ENCODE results near the gene SFXN3. TPM values are rescaled to one million over a fixed set of nuclear protein-coding genes. Genes with fewer than 3 reads are reported as not detected.

SFXN3 gene
- total and polyA plus RNA-seq, 5 donors from 2014 or later = 17.7 to 70.4 (median 20.4) TPM

GRCh38 chr10:100986952-100987684, 43.9 kb upstream of the SFXN3 start, which contains the start of the genes MRPL43 and TWNK:
Gene MRPL43 (minus strand): TSS chr10:100987497. CDS start chr10:100987443, 54 bp downstream.
Gene TWNK (plus strand): TSS chr10:100987543. CDS start chr10:100988211, 668 bp downstream.
- peak; percentile 93 to 94 for ATAC-seq (ENCODE audit: low read depth in 2 of 2)
- H3K27ac Mint-ChIP-seq = peak within 1 kb of the TSS; percentile 57 to 92 (median 79)

GRCh38 chr10:100987685-100988049, 43.4 kb upstream of the SFXN3 start:
- peaks cover 27% of the 10 kb centered on the region for H3K4me1 ChIP-seq (ENCODE audit: control insufficient read depth, insufficient read depth, low read length, poor library complexity, severe bottlenecking)
- ATAC-seq (ENCODE audit: low read depth in 2 of 2) = no peak
- no peaks in the 10 kb centered on the region for H3K27me3 ChIP-seq (ENCODE audit: control insufficient read depth, insufficient read depth, low read length)
- Mint-ChIP-seq H3K9me3 (no peaks in the 10 kb centered on the region), H3K27ac (peak overlapping the region; percentile 57 to 92 (median 79)), H3K4me3 (peak overlapping the region; percentile 96 to 99 (median 98)), H3K27me3 (no peaks in the 10 kb centered on the region), H3K4me1 (peaks cover 0 to 67% (median 36%) of the 10 kb centered on the region in 4 donors), H3K36me3 (peaks cover 21% of the 10 kb centered on the region)
- peak in 1 of 3 donors; percentile 18 for DNase-seq
- H3K4me3 ChIP-seq (ENCODE audit: low read depth, low read length) = peak overlapping the region; percentile 82
- H3K27ac ChIP-seq (ENCODE audit: insufficient read depth, low read length, poor library complexity, severe bottlenecking) = peak overlapping the region; percentile 76
- H3K36me3 ChIP-seq (ENCODE audit: control insufficient read depth, insufficient read depth, low read length) = peaks cover 26% of the 10 kb centered on the region
- no peaks in the 10 kb centered on the region for H3K9me3 ChIP-seq (ENCODE audit: control insufficient read depth in 2 of 2, low read length in 2 of 2)

More at GRCh38 chr10:100986952-100987684, 43.9 kb upstream of the SFXN3 start, which contains the start of the genes MRPL43 and TWNK:
- Histone ChIP-seq H3K27ac (ENCODE audit: insufficient read depth, low read length, poor library complexity, severe bottlenecking) (peak within 1 kb of the TSS; percentile 76), H3K9me3 (ENCODE audit: control insufficient read depth in 2 of 2, low read length in 2 of 2) (no peaks in the 10 kb centered on the region), H3K27me3 (ENCODE audit: control insufficient read depth, insufficient read depth, low read length) (no peaks in the 10 kb centered on the region), H3K36me3 (ENCODE audit: control insufficient read depth, insufficient read depth, low read length) (peaks cover 26% of the 10 kb centered on the region), H3K4me1 (ENCODE audit: control insufficient read depth, insufficient read depth, low read length, poor library complexity, severe bottlenecking) (peaks cover 27% of the 10 kb centered on the region), H3K4me3 (ENCODE audit: low read depth, low read length) (peak within 1 kb of the TSS; percentile 82)
- peaks cover 0 to 69% (median 36%) of the 10 kb centered on the region in 4 donors for H3K4me1 Mint-ChIP-seq
- peaks cover 26% of the 10 kb centered on the region for H3K36me3 Mint-ChIP-seq
- H3K9me3 Mint-ChIP-seq = no peaks in the 10 kb centered on the region
- DNase-seq = peak; percentile 78 to 90 (median 87)
- H3K27me3 Mint-ChIP-seq = no peaks in the 10 kb centered on the region
- H3K4me3 Mint-ChIP-seq = peak within 1 kb of the TSS; percentile 96 to 99 (median 98)

- Histone ChIP-seq H3K27ac (ENCODE audit: insufficient read depth, low read length, poor library complexity, severe bottlenecking) (no peak overlapping the region), H3K4me3 (ENCODE audit: low read depth, low read length) (peak overlapping the region; percentile 82), H3K9me3 (ENCODE audit: control insufficient read depth in 2 of 2, low read length in 2 of 2) (no peaks in the 10 kb centered on the region), H3K4me1 (ENCODE audit: control insufficient read depth, insufficient read depth, low read length, poor library complexity, severe bottlenecking) (peaks cover 27% of the 10 kb centered on the region), H3K36me3 (ENCODE audit: control insufficient read depth, insufficient read depth, low read length) (peaks cover 25% of the 10 kb centered on the region), H3K27me3 (ENCODE audit: control insufficient read depth, insufficient read depth, low read length) (no peaks in the 10 kb centered on the region)
- Mint-ChIP-seq H3K36me3 (peaks cover 17% of the 10 kb centered on the region), H3K4me3 (peak overlapping the region; percentile 96 to 99 (median 98)), H3K4me1 (peaks cover 0 to 65% (median 35%) of the 10 kb centered on the region in 4 donors), H3K9me3 (no peaks in the 10 kb centered on the region), H3K27me3 (no peaks in the 10 kb centered on the region), H3K27ac (peak overlapping the region; percentile 57 to 92 (median 79))
- DNase-seq (no peak), ATAC-seq (ENCODE audit: low read depth in 2 of 2) (no peak)
These were observed 42.9 kb upstream of the SFXN3 start for GRCh38 chr10:100988166-100988565.

GRCh38 chr10:100989088-100989487, 41.9 kb upstream of the SFXN3 start:
- H3K36me3 ChIP-seq (ENCODE audit: control insufficient read depth, insufficient read depth, low read length) = peaks cover 24% of the 10 kb centered on the region
- no peak for ATAC-seq (ENCODE audit: low read depth in 2 of 2)
- H3K27me3 ChIP-seq (ENCODE audit: control insufficient read depth, insufficient read depth, low read length) = no peaks in the 10 kb centered on the region
- H3K9me3 Mint-ChIP-seq = no peaks in the 10 kb centered on the region
- no peak for DNase-seq
- peaks cover 17% of the 10 kb centered on the region for H3K36me3 Mint-ChIP-seq
- H3K27ac ChIP-seq (ENCODE audit: insufficient read depth, low read length, poor library complexity, severe bottlenecking) = no peak overlapping the region
- no peaks in the 10 kb centered on the region for H3K27me3 Mint-ChIP-seq
- no peak overlapping the region for H3K4me3 ChIP-seq (ENCODE audit: low read depth, low read length)
- peaks cover 27% of the 10 kb centered on the region for H3K4me1 ChIP-seq (ENCODE audit: control insufficient read depth, insufficient read depth, low read length, poor library complexity, severe bottlenecking)
- peak overlapping the region in 2 of 4 donors; percentile 32 to 43 for H3K4me3 Mint-ChIP-seq
- H3K27ac Mint-ChIP-seq = no peak overlapping the region
- H3K9me3 ChIP-seq (ENCODE audit: control insufficient read depth in 2 of 2, low read length in 2 of 2) = no peaks in the 10 kb centered on the region
- H3K4me1 Mint-ChIP-seq = peaks cover 0 to 63% (median 34%) of the 10 kb centered on the region in 4 donors

GRCh38 chr10:100993986-100994708, 36.9 kb upstream of the SFXN3 start:
- Mint-ChIP-seq H3K27ac (peak overlapping the region; percentile 75 to 89 (median 86)), H3K4me3 (peak overlapping the region in 2 of 4 donors; percentile 90 to 96), H3K36me3 (peaks cover 21% of the 10 kb centered on the region), H3K9me3 (no peaks in the 10 kb centered on the region), H3K4me1 (peaks cover 5 to 44% (median 25%) of the 10 kb centered on the region in 4 donors), H3K27me3 (no peaks in the 10 kb centered on the region)
- Histone ChIP-seq H3K27me3 (ENCODE audit: control insufficient read depth, insufficient read depth, low read length) (no peaks in the 10 kb centered on the region), H3K27ac (ENCODE audit: insufficient read depth, low read length, poor library complexity, severe bottlenecking) (no peak overlapping the region), H3K4me3 (ENCODE audit: low read depth, low read length) (no peak overlapping the region), H3K4me1 (ENCODE audit: control insufficient read depth, insufficient read depth, low read length, poor library complexity, severe bottlenecking) (peaks cover 32% of the 10 kb centered on the region), H3K9me3 (ENCODE audit: control insufficient read depth in 2 of 2, low read length in 2 of 2) (no peaks in the 10 kb centered on the region), H3K36me3 (ENCODE audit: control insufficient read depth, insufficient read depth, low read length) (peaks cover 24% of the 10 kb centered on the region)
- DNase-seq (no peak), ATAC-seq (ENCODE audit: low read depth in 2 of 2) (no peak)

GRCh38 chr10:100995181-100995580, 35.9 kb upstream of the SFXN3 start:
- ATAC-seq (ENCODE audit: low read depth in 2 of 2) = no peak
- H3K9me3 Mint-ChIP-seq = no peaks in the 10 kb centered on the region
- H3K4me3 ChIP-seq (ENCODE audit: low read depth, low read length) = no peak overlapping the region
- H3K36me3 Mint-ChIP-seq = peaks cover 18% of the 10 kb centered on the region
- H3K4me1 Mint-ChIP-seq = peaks cover 5 to 36% (median 22%) of the 10 kb centered on the region in 4 donors
- H3K27ac ChIP-seq (ENCODE audit: insufficient read depth, low read length, poor library complexity, severe bottlenecking) = no peak overlapping the region
- no peaks in the 10 kb centered on the region for H3K27me3 Mint-ChIP-seq
- H3K9me3 ChIP-seq (ENCODE audit: control insufficient read depth in 2 of 2, low read length in 2 of 2) = no peaks in the 10 kb centered on the region
- H3K27me3 ChIP-seq (ENCODE audit: control insufficient read depth, insufficient read depth, low read length) = no peaks in the 10 kb centered on the region
- H3K4me3 Mint-ChIP-seq = peak overlapping the region; percentile 82 to 96 (median 88)
- DNase-seq = no peak
- H3K27ac Mint-ChIP-seq = peak overlapping the region; percentile 43 to 89 (median 69)
- peaks cover 37% of the 10 kb centered on the region for H3K4me1 ChIP-seq (ENCODE audit: control insufficient read depth, insufficient read depth, low read length, poor library complexity, severe bottlenecking)
- peaks cover 19% of the 10 kb centered on the region for H3K36me3 ChIP-seq (ENCODE audit: control insufficient read depth, insufficient read depth, low read length)

GRCh38 chr10:100996678-100997359, 34.2 kb upstream of the SFXN3 start:
- peak overlapping the region; percentile 89 to 97 (median 93) for H3K4me3 Mint-ChIP-seq

More at GRCh38 chr10:100996678-100997359, 34.2 kb upstream of the SFXN3 start:
- H3K27ac Mint-ChIP-seq = peak overlapping the region; percentile 89 to 95 (median 94)
- DNase-seq (peak in 1 of 3 donors; percentile 41), ATAC-seq (ENCODE audit: low read depth in 2 of 2) (peak in 1 of 2 donors; percentile 18)
- H3K9me3 Mint-ChIP-seq = no peaks in the 10 kb centered on the region
- peaks cover 4% of the 10 kb centered on the region for H3K36me3 Mint-ChIP-seq
- Histone ChIP-seq H3K36me3 (ENCODE audit: control insufficient read depth, insufficient read depth, low read length) (peaks cover 5% of the 10 kb centered on the region), H3K27ac (ENCODE audit: insufficient read depth, low read length, poor library complexity, severe bottlenecking) (peak overlapping the region; percentile 83), H3K27me3 (ENCODE audit: control insufficient read depth, insufficient read depth, low read length) (no peaks in the 10 kb centered on the region), H3K4me1 (ENCODE audit: control insufficient read depth, insufficient read depth, low read length, poor library complexity, severe bottlenecking) (peaks cover 34% of the 10 kb centered on the region), H3K4me3 (ENCODE audit: low read depth, low read length) (peak overlapping the region; percentile 47), H3K9me3 (ENCODE audit: control insufficient read depth in 2 of 2, low read length in 2 of 2) (no peaks in the 10 kb centered on the region)
- peaks cover 5 to 34% (median 20%) of the 10 kb centered on the region in 4 donors for H3K4me1 Mint-ChIP-seq
- peaks cover 6% of the 10 kb centered on the region for H3K27me3 Mint-ChIP-seq

Measured in CD4-positive, CD25-positive, alpha-beta regulatory T cell (primary cell).